H9 (cell line): Measurements from ENCODE around the gene CCAR1. TPM values are rescaled to one million over a fixed set of nuclear protein-coding genes. Genes with fewer than 3 reads are reported as not detected.

Experiments
- DNase-seq: peaks from one replicate; pipeline ENCODE4 v3.0.0-alpha.2; 2017
- H2AFZ ChIP-seq: one replicate; pipeline ENCODE4 v1.6.1; 2013; ENCODE audit warnings: mild to moderate bottlenecking, low read length, control low read depth, moderate library complexity
- H2AK5ac ChIP-seq: 2 replicates; pipeline ENCODE4 v1.6.1; 2013; ENCODE audit warnings: low read length, control low read depth, mixed read lengths; ENCODE audit not compliant: insufficient read length
- H2BK120ac ChIP-seq: one replicate; pipeline ENCODE4 v1.6.1; 2013; ENCODE audit warnings: low read depth, mild to moderate bottlenecking, low read length, control low read depth, inconsistent platforms; ENCODE audit not compliant: poor library complexity, severe bottlenecking
- H2BK12ac ChIP-seq: 2 replicates; pipeline ENCODE4 v1.6.1; 2013; ENCODE audit warnings: low read length, control low read depth, mixed read lengths, low read depth; ENCODE audit not compliant: insufficient read length
- H2BK15ac ChIP-seq: 2 replicates; pipeline ENCODE4 v1.6.1; 2013; ENCODE audit warnings: low read depth, low read length, control low read depth
- H2BK20ac ChIP-seq: one replicate; pipeline ENCODE4 v1.6.1; 2013; ENCODE audit warnings: low read depth, mild to moderate bottlenecking, low read length, control low read depth, inconsistent platforms; ENCODE audit not compliant: poor library complexity, severe bottlenecking
- H2BK5ac ChIP-seq: 2 replicates; pipeline ENCODE4 v1.6.1; 2013; ENCODE audit warnings: low read length, control low read depth, mixed read lengths; ENCODE audit not compliant: insufficient read length
- H3K14ac ChIP-seq: 2 replicates; pipeline ENCODE4 v1.6.1; 2013; ENCODE audit warnings: low read length, control low read depth; ENCODE audit not compliant: insufficient read depth
- H3K18ac ChIP-seq: 2 replicates; pipeline ENCODE4 v1.6.1; 2013; ENCODE audit warnings: low read depth, mild to moderate bottlenecking, mixed read lengths, low read length, control low read depth; ENCODE audit not compliant: insufficient read length
- H3K23ac ChIP-seq: 2 replicates; pipeline ENCODE4 v1.6.1; 2013; ENCODE audit warnings: low read length, control low read depth, mixed read lengths, low read depth; ENCODE audit not compliant: insufficient read length
- H3K23me2 ChIP-seq: 2 replicates; pipeline ENCODE4 v1.6.1; 2013; ENCODE audit warnings: low read depth, mild to moderate bottlenecking, mixed read lengths, low read length, control low read depth; ENCODE audit not compliant: insufficient read length, poor library complexity, severe bottlenecking
- H3K27ac ChIP-seq: 2 replicates; pipeline ENCODE4 v1.5.1; 2013; ENCODE audit warnings: low read length, control low read depth, mixed read lengths, low read depth; ENCODE audit not compliant: insufficient read length
- H3K27me3 ChIP-seq: 2 replicates; pipeline ENCODE4 v1.6.1; 2013; ENCODE audit warnings: low read length, control low read depth, inconsistent platforms; ENCODE audit not compliant: insufficient read depth
- H3K4ac ChIP-seq: 2 replicates; pipeline ENCODE4 v1.6.1; 2013; ENCODE audit warnings: low read depth, mild to moderate bottlenecking, control low read depth, inconsistent platforms, low read length, moderate library complexity
- H3K4me1 ChIP-seq: 2 replicates; pipeline ENCODE4 v1.6.1; 2013; ENCODE audit warnings: low read length, control low read depth, inconsistent platforms; ENCODE audit not compliant: insufficient read depth
- H3K4me2 ChIP-seq: 2 replicates; pipeline ENCODE4 v1.6.1; 2013; ENCODE audit warnings: low read length, control low read depth, mixed read lengths; ENCODE audit not compliant: insufficient read length, insufficient read depth
- H3K56ac ChIP-seq: 2 replicates; pipeline ENCODE4 v1.6.1; 2013; ENCODE audit warnings: low read depth, mild to moderate bottlenecking, mixed read lengths, low read length, control low read depth; ENCODE audit not compliant: insufficient read length
- H3K79me1 ChIP-seq: 2 replicates; pipeline ENCODE4 v1.6.1; 2013; ENCODE audit warnings: low read depth, mild to moderate bottlenecking, moderate library complexity, low read length, control low read depth, inconsistent platforms; ENCODE audit not compliant: insufficient read depth, poor library complexity, severe bottlenecking
- H3K79me2 ChIP-seq: 2 replicates; pipeline ENCODE4 v1.6.1; 2013; ENCODE audit warnings: low read length, control low read depth, inconsistent platforms; ENCODE audit not compliant: insufficient read depth
- H3K9ac ChIP-seq: 2 replicates; pipeline ENCODE4 v1.6.1; 2013; ENCODE audit warnings: low read length, control low read depth, mixed read lengths; ENCODE audit not compliant: insufficient read length; ENCODE audit errors: extremely low read depth
- H3K9me3 ChIP-seq: one replicate; pipeline ENCODE4 v1.6.1; 2013; ENCODE audit warnings: low read depth, low read length, inconsistent platforms; ENCODE audit not compliant: control insufficient read depth
- H3T11ph ChIP-seq: one replicate; pipeline ENCODE4 v1.6.1; 2013; ENCODE audit warnings: mild to moderate bottlenecking, low read length, control low read depth, inconsistent platforms
- H4K20me1 ChIP-seq: one replicate; pipeline ENCODE4 v1.6.1; 2013; ENCODE audit not compliant: control insufficient read depth, insufficient read length, insufficient read depth
- H4K5ac ChIP-seq: 2 replicates; pipeline ENCODE4 v1.6.1; 2013; ENCODE audit warnings: low read depth, mild to moderate bottlenecking, mixed read lengths, low read length, control low read depth; ENCODE audit not compliant: insufficient read length
- H4K8ac ChIP-seq: replicated peaks from 2 replicates; pipeline ENCODE4 v1.6.1; 2013; ENCODE audit warnings: low read length, control low read depth, mixed read lengths, low read depth; ENCODE audit not compliant: insufficient read length
- H4K91ac ChIP-seq: 2 replicates; pipeline ENCODE4 v1.6.1; 2013; ENCODE audit warnings: low read depth, mild to moderate bottlenecking, moderate library complexity, mixed read lengths, low read length, control low read depth; ENCODE audit not compliant: insufficient read length
- H3K27ac Mint-ChIP-seq, 3 experiments: 2 replicates in 2 of 3; 3 replicates in 1 of 3; pipeline ENCODE4 v1.8.0; 2020 to 2021; ENCODE audit warnings: mixed read lengths in 3 of 3, mild to moderate bottlenecking in 1 of 3, moderate library complexity in 1 of 3
- H3K27me3 Mint-ChIP-seq: 2 replicates; pipeline ENCODE4 v1.8.0; 2021; ENCODE audit warnings: low read depth, mild to moderate bottlenecking, moderate library complexity, mixed read lengths
- H3K36me3 Mint-ChIP-seq, 3 experiments: 2 replicates in 2 of 3; 3 replicates in 1 of 3; pipeline ENCODE4 v1.8.0; 2020 to 2021; ENCODE audit warnings: low read depth in 3 of 3, mixed read lengths in 3 of 3; ENCODE audit not compliant: insufficient read depth in 1 of 3
- H3K4me1 Mint-ChIP-seq, 2 experiments: 2 replicates each; pipeline ENCODE4 v1.8.0; 2020; ENCODE audit warnings: mixed read lengths in 2 of 2
- H3K4me3 Mint-ChIP-seq, 2 experiments: 2 replicates in 1 of 2; 3 replicates in 1 of 2; pipeline ENCODE4 v1.8.0; 2020 to 2021; ENCODE audit warnings: mild to moderate bottlenecking in 2 of 2, mixed read lengths in 2 of 2, moderate library complexity in 1 of 2
- H3K9me3 Mint-ChIP-seq, 2 experiments: 2 replicates in 1 of 2; 3 replicates in 1 of 2; pipeline ENCODE4 v1.8.0; 2020; ENCODE audit warnings: mild to moderate bottlenecking in 2 of 2, mixed read lengths in 2 of 2, moderate library complexity in 1 of 2
- WGBS: extraction: QIAGEN DNeasy Blood & Tissue Kit; methylation state at CpG from one replicate; pipeline ENCODE4 v1.1.7; 2013; ENCODE audit warnings: missing lambda C conversion rate, low lambda C conversion rate, mixed read lengths; ENCODE audit not compliant: insufficient read length; ENCODE audit errors: extremely low coverage; 5-methylcytosine and 5-hydroxymethylcytosine counted together
- total RNA-seq: library from RNA; stranded (reverse); gene quantifications from 2 replicates; pipeline ENCODE4 v1.2.1, GENCODE V29; 2021
- TF ChIP-seq, protein P1 (sequence below): fragments of 200-600 bp; sonication (generic); conservative IDR thresholded peaks from 3 replicates; pipeline ENCODE4 v1.8.0; 2021; ENCODE audit warnings: antibody characterized with exemption, mild to moderate bottlenecking

CCAR1 gene
- total RNA-seq, 1 experiment from 2014 or later = 118 TPM

DNA sequence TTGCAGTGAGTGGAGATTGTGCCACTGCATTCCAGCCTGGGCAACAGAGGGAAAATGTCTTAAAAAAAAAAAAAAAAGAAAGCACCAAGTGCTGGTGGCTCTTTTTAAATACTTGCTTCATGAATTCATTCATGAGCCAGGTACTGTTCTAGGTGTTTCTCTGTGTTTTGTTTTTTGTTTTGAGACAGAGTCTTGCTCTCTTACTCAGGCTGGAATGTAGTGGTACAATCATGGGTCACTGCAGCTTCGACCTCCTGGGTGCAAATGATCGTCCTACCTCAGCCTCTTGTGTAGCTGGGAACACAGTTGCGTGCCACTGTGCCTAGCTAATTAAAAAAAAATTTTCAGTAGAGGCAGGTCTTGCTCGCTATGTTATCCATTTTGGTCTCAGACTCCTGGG is 111.6 kb downstream of the CCAR1 start:
- Histone ChIP-seq H2BK5ac (no peak overlapping the region), H2BK120ac (no peak overlapping the region), H3K23me2 (peaks cover 3% of the 10 kb centered on the region), H2BK20ac (no peak overlapping the region), H2AFZ (no peak overlapping the region), H4K5ac (no peak overlapping the region), H3K4ac (no peak overlapping the region), H4K91ac (no peak overlapping the region), H3K14ac (no peak overlapping the region), H3K27me3 (peaks cover 3% of the 10 kb centered on the region; the same call in 1 of the 2 replicates), H3K9ac (no peak overlapping the region), H3K56ac (no peak overlapping the region), H3K4me1 (no peaks in the 10 kb centered on the region), H3K9me3 (no peaks in the 10 kb centered on the region), H3K23ac (no peak overlapping the region), H3K4me2 (no peak overlapping the region), H4K8ac (no peak overlapping the region), H2BK12ac (no peak overlapping the region), H3K79me1 (no peaks in the 10 kb centered on the region), H3K79me2 (no peaks in the 10 kb centered on the region), H3K27ac (no peak overlapping the region), H3T11ph (no peak overlapping the region), H2AK5ac (no peak overlapping the region), H4K20me1 (no peaks in the 10 kb centered on the region), H2BK15ac (no peak overlapping the region), H3K18ac (no peak overlapping the region)
- Mint-ChIP-seq H3K4me1 (peaks cover 6 to 7% of the 10 kb centered on the region in 2 experiments), H3K27ac (no peak overlapping the region), H3K27me3 (peaks cover 22% of the 10 kb centered on the region), H3K9me3 (no peaks in the 10 kb centered on the region), H3K36me3 (no peaks in the 10 kb centered on the region; a peak in 1 of 7 replicates), H3K4me3 (no peak overlapping the region)
- TF ChIP-seq, protein P1, sequence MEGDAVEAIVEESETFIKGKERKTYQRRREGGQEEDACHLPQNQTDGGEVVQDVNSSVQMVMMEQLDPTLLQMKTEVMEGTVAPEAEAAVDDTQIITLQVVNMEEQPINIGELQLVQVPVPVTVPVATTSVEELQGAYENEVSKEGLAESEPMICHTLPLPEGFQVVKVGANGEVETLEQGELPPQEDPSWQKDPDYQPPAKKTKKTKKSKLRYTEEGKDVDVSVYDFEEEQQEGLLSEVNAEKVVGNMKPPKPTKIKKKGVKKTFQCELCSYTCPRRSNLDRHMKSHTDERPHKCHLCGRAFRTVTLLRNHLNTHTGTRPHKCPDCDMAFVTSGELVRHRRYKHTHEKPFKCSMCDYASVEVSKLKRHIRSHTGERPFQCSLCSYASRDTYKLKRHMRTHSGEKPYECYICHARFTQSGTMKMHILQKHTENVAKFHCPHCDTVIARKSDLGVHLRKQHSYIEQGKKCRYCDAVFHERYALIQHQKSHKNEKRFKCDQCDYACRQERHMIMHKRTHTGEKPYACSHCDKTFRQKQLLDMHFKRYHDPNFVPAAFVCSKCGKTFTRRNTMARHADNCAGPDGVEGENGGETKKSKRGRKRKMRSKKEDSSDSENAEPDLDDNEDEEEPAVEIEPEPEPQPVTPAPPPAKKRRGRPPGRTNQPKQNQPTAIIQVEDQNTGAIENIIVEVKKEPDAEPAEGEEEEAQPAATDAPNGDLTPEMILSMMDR = no peak
- WGBS = no CpG with 5 or more reads among the region's 4 CpGs
- no peak for DNase-seq
